Fibroblast of lung (primary cell): ENCODE data around the gene LRP5. TPM values are rescaled to one million over a fixed set of nuclear protein-coding genes. Genes with fewer than 3 reads are reported as not detected.
A peak's percentile ranks its signal among the peaks of the same experiment; 100 is the strongest.

Experiments used
- DNase-seq, 2 donors: peaks; one replicate each; pipeline versions ENCODE4 v3.0.0 to v3.0.0-alpha.2; 2010; ENCODE audit warnings: low read depth in 2 of 2
- H2AFZ ChIP-seq: 2 replicates; pipeline ENCODE4 v1.5.1; 2012; ENCODE audit warnings: low read length, control low read depth, inconsistent platforms
- H3K27ac ChIP-seq: 2 replicates; pipeline ENCODE4 v1.5.1; 2011; ENCODE audit warnings: low read length, control low read depth; ENCODE audit not compliant: insufficient read depth
- H3K27me3 ChIP-seq: 2 replicates; pipeline ENCODE4 v1.5.1; 2011; ENCODE audit warnings: mild to moderate bottlenecking, low read length; ENCODE audit not compliant: control insufficient read depth, insufficient read depth
- H3K36me3 ChIP-seq: 2 replicates; pipeline ENCODE4 v1.5.1; 2011; ENCODE audit warnings: low read length; ENCODE audit not compliant: control insufficient read depth, insufficient read depth
- H3K4me1 ChIP-seq: 2 replicates; pipeline ENCODE4 v1.5.1; 2011; ENCODE audit warnings: low read length; ENCODE audit not compliant: control insufficient read depth, insufficient read depth; ENCODE audit errors: extremely low read depth
- H3K4me2 ChIP-seq: 2 replicates; pipeline ENCODE4 v1.5.1; 2011; ENCODE audit warnings: low read length, control low read depth; ENCODE audit not compliant: insufficient read depth; ENCODE audit errors: extremely low read depth
- H3K4me3 ChIP-seq, 4 experiments: fragments of 200-600 bp in 1 of 4; sonication (generic) in 1 of 4; replicated peaks in 1 of 4; 2 replicates each; pipeline ENCODE4 v1.5.1; 2011 to 2016; ENCODE audit warnings: low read length in 4 of 4, low read depth in 3 of 4, mild to moderate bottlenecking in 3 of 4, control low read depth in 2 of 4, inconsistent platforms in 1 of 4, mixed read lengths in 1 of 4; ENCODE audit not compliant: insufficient read depth in 1 of 4; ENCODE audit errors: control extremely low read depth in 1 of 4
- H3K79me2 ChIP-seq: 2 replicates; pipeline ENCODE4 v1.5.1; 2012; ENCODE audit warnings: mild to moderate bottlenecking, low read length, inconsistent platforms; ENCODE audit not compliant: control insufficient read depth, insufficient read depth
- H3K9ac ChIP-seq: 2 replicates; pipeline ENCODE4 v1.5.1; 2011; ENCODE audit warnings: mild to moderate bottlenecking, low read length, control low read depth; ENCODE audit not compliant: insufficient read depth
- H3K9me3 ChIP-seq: 2 replicates; pipeline ENCODE4 v1.5.1; 2012; ENCODE audit warnings: low read depth, low read length; ENCODE audit not compliant: control insufficient read depth, insufficient read depth
- H4K20me1 ChIP-seq: 2 replicates; pipeline ENCODE4 v1.5.1; 2011; ENCODE audit warnings: low read length; ENCODE audit not compliant: control insufficient read depth, insufficient read depth; ENCODE audit errors: extremely low read depth
- EZH2 ChIP-seq: IDR thresholded peaks from 2 replicates; pipeline ENCODE4 v1.5.1; 2012; ENCODE audit warnings: low read length, control low read depth, mild to moderate bottlenecking; ENCODE audit errors: missing control alignments
- polyA plus RNA-seq, 2 donors: library from polyadenylated mRNA; depleted of rRNA in 1 of 2; stranded (reverse) in 1 of 2; unstranded in 1 of 2; fragments of >200 nt; gene quantifications; 2 replicates each; pipeline ENCODE4 v1.2.1, GENCODE V29; 2011 to 2012; ENCODE audit warnings: missing spikeins in 1 of 2
- total RNA-seq: library from RNA; depleted of rRNA; stranded (reverse); fragments of >200 nt; gene quantifications from 2 replicates; pipeline ENCODE4 v1.2.1, GENCODE V29; 2014
- TF ChIP-seq, protein P1 (sequence below), 2 donors: IDR thresholded peaks in 1 of 2; conservative IDR thresholded peaks in 1 of 2; 1 replicate in 1 of 2; 2 replicates in 1 of 2; pipeline ENCODE4 v1.5.1; 2011 to 2012; ENCODE audit warnings: low read length in 2 of 2, control low read depth in 1 of 2, inconsistent platforms in 1 of 2, low read depth in 1 of 2, mild to moderate bottlenecking in 1 of 2

LRP5 gene
- total and polyA plus RNA-seq, 2 donors (not counting 1 experiment from before 2014, with no cell fraction given), result 3.8 to 22.0 TPM

DNA sequence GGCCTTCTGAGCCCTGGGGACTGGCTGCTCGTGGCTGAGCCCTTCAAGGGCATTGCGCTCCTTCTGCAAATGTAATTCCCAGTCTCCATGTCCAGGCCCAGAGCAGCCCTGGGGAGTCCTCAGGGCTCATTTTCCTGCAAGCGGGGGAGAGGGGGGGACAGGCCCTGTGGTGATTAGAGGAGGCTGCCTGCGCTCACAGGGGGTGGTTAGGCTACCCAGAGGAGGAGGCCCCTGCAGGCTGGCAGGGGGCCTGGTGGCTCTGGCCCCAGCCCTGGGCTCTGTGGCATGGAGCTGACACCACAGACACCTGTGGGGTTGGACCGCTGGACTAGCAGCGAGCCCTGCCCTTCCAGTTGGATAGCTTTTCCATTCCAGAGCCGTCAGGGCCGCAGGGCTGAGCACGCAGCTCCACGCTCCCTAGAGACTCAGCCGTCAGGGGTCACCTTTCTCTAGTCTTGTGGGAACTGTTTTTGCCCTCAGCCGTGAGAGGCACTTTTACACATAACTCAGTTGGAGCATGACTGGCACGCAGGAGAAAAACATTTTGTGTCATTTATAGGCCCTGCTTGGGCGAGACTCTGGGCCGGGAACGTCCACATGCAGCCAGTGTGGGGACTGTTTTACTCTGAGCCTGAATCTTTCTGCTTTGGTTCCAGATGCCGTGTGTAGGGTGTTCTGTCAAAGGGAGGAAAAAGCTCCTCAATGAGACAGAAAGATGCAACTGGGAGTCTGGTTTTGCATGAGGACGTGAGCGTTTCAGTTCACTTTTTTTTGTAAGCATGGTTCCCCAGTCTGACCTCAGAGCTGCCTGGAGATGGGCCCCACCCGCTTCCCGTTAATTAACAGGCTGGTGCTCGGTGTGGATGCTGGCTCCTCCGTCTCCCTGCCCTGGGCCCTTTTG, 58.1 kb downstream of the LRP5 start:
- Histone ChIP-seq H3K36me3 (no peaks in the 10 kb centered on the region), H3K4me1 (peaks cover 18% of the 10 kb centered on the region), H3K27ac (no peak overlapping the region), H3K4me3 (no peak overlapping the region), H4K20me1 (no peaks in the 10 kb centered on the region), H2AFZ (no peak overlapping the region), H3K9me3 (no peaks in the 10 kb centered on the region), H3K4me2 (no peak overlapping the region), H3K27me3 (no peaks in the 10 kb centered on the region), H3K9ac (no peak overlapping the region), H3K79me2 (no peaks in the 10 kb centered on the region)
- TF ChIP-seq, protein P1, sequence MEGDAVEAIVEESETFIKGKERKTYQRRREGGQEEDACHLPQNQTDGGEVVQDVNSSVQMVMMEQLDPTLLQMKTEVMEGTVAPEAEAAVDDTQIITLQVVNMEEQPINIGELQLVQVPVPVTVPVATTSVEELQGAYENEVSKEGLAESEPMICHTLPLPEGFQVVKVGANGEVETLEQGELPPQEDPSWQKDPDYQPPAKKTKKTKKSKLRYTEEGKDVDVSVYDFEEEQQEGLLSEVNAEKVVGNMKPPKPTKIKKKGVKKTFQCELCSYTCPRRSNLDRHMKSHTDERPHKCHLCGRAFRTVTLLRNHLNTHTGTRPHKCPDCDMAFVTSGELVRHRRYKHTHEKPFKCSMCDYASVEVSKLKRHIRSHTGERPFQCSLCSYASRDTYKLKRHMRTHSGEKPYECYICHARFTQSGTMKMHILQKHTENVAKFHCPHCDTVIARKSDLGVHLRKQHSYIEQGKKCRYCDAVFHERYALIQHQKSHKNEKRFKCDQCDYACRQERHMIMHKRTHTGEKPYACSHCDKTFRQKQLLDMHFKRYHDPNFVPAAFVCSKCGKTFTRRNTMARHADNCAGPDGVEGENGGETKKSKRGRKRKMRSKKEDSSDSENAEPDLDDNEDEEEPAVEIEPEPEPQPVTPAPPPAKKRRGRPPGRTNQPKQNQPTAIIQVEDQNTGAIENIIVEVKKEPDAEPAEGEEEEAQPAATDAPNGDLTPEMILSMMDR (conservative IDR thresholded peaks at IDR 0.05 in 1 of 2, IDR thresholded peaks at IDR 0.05 in 1 of 2; ENCODE audit: low read depth in 1 of 2, low read length in 2 of 2), result no peak
- no peak for TF ChIP-seq EZH2
- peak in 1 of 2 donors; percentile 12 for DNase-seq

DNA sequence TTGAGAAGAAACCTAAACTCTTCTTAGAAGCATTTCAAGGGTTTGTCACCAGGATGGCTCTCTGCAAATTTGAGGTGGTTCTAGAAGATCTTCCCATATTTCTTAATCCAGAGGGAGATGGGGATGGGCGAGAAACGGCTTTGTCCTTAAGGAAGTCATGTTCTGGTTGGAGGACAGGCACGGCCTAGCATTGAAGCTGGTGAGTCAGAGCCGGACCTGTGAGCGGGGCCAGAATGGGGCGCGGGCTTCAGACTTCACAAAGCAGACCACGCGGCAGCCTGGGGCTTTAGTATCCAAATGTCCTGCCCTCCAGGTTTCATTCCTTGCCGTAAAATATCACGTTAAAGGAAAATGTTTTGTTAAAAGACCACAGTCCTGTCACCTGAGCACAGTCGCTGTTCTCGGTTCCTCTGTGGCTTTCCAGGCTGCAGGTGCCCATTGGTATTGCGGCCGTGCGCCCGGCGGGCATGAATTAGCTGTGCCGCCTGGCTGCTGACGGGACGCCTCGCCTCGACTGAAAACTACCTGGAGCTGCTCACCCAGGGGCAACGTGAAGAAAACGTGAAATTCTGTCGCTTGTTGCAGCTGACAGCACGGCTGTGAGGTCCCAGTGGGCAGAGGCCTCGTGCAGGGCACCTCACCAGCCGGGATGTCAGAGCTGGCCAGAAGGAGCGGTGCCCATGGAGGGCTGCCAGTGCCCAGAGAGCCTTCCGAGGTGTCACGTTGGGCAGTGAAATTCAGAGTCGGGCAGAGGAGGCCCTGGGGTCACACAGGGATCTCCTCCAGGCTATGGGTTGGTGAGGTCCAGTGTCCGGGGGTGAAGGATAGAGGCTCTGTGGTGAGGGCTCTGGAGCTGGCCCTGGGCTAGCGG, 59.0 kb downstream of the LRP5 start:
- Histone ChIP-seq H4K20me1 (no peaks in the 10 kb centered on the region), H3K4me2 (no peak overlapping the region), H3K4me1 (peaks cover 18% of the 10 kb centered on the region), H3K9me3 (no peaks in the 10 kb centered on the region), H3K79me2 (no peaks in the 10 kb centered on the region), H3K27me3 (no peaks in the 10 kb centered on the region), H3K9ac (peak overlapping the region; percentile 2), H2AFZ (no peak overlapping the region), H3K4me3 (no peak overlapping the region), H3K36me3 (no peaks in the 10 kb centered on the region), H3K27ac (no peak overlapping the region)
- TF ChIP-seq EZH2, result no peak
- TF ChIP-seq, protein P1 (conservative IDR thresholded peaks at IDR 0.05 in 1 of 2, IDR thresholded peaks at IDR 0.05 in 1 of 2; ENCODE audit: low read depth in 1 of 2, low read length in 2 of 2), result no peak
- peak in 1 of 2 donors; percentile 67 for DNase-seq

DNA sequence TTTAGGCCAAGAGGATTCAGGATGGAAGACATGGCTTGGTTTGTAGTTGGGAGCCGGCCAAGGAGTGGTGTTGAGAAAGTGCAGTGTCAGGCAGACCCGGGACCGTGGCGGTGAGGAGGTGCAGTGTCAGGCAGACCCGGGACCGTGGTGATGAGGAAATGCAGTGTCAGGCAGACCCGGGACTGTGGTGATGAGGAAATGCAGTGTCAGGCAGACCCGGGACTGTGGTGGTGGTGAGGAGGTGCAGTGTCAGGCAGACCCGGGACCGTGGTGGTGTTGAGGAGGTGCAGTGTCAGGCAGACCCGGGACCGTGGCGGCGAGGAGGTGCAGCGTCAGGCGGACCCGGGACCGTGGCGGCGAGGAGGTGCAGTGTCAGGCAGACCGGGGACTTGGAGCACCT, 59.7 kb downstream of the LRP5 start:
- Histone ChIP-seq H3K27ac (no peak overlapping the region), H3K4me2 (no peak overlapping the region)

More for the DNA sequence above, 59.7 kb downstream of the LRP5 start:
- no peaks in the 10 kb centered on the region for H3K36me3 ChIP-seq
- H3K27me3 ChIP-seq, result no peaks in the 10 kb centered on the region
- peaks cover 18% of the 10 kb centered on the region for H3K4me1 ChIP-seq
- H4K20me1 ChIP-seq, result no peaks in the 10 kb centered on the region
- H3K79me2 ChIP-seq, result no peaks in the 10 kb centered on the region
- no peaks in the 10 kb centered on the region for H3K9me3 ChIP-seq
- no peak overlapping the region for H2AFZ ChIP-seq
- no peak for TF ChIP-seq EZH2
- TF ChIP-seq, protein P1 (conservative IDR thresholded peaks at IDR 0.05 in 1 of 2, IDR thresholded peaks at IDR 0.05 in 1 of 2; ENCODE audit: low read depth in 1 of 2, low read length in 2 of 2), result no peak
- no peak overlapping the region for H3K4me3 ChIP-seq
- no peak overlapping the region for H3K9ac ChIP-seq
- DNase-seq, result no peak
